ENCODE measurements around the gene GPR119. TPM values are rescaled to one million over a fixed set of nuclear protein-coding genes. Genes with fewer than 3 reads are reported as not detected.
"Not testable (repeated sequence)": the region's sequence is repeated elsewhere in the genome, so short reads cannot be mapped to it uniquely, and the experiment has no call there.

The GPR119 gene
- total and polyA plus RNA-seq, 2 experiments from 2014 or later: not detected

DNA sequence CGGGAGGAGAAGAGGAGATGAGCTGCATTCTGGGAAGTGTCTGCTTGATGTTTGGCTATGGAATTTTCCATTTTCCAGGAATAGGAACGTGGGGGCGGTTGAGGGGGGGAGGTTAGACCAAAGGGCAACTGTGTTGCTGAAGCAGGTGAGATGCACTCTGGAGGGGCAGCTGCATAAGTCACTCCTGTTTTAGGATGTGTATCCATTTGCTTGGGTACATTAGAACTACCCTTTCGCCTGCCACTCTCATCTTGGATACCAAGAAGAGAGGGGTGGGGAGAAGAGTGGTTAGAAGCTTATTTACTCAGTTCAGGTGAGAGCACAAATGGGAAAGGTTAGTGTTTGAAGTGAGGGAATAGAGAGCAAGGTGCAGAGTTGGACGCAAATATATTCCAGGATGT, 934 bp upstream of the GPR119 start:
- WGBS, 2 experiments (ENCODE audit: low coverage in 1 of 2, low lambda C conversion rate in 2 of 2, missing lambda C conversion rate in 2 of 2): 54 to 58% methylated on average over 5 of the region's 5 CpGs
- Histone ChIP-seq H3F3A (ENCODE audit: insufficient read depth) (no peaks in the 10 kb centered on the region), H3K36me3 (ENCODE audit: low read depth) (no peaks in the 10 kb centered on the region), H3K4me3 (no peak overlapping the region), H3K9ac (no peak overlapping the region), H3K79me2 (ENCODE audit: insufficient read depth) (no peaks in the 10 kb centered on the region), H3K27me3 (replicated peaks; ENCODE audit: insufficient read depth) (no peaks in the 10 kb centered on the region), H3K4me2 (ENCODE audit: unreplicated experiment) (no peak overlapping the region), H4K20me1 (ENCODE audit: insufficient read depth) (no peaks in the 10 kb centered on the region), H2AFZ (no peak overlapping the region), H3K4me1 (ENCODE audit: insufficient read depth) (no peaks in the 10 kb centered on the region), H3K9me3 (ENCODE audit: low read depth) (no peaks in the 10 kb centered on the region), H3K9me2 (ENCODE audit: insufficient read depth) (no peaks in the 10 kb centered on the region), H3K27ac (no peak overlapping the region)
- DNase-seq: no peak
- TF ChIP-seq EZH2phosphoT487 (IDR thresholded peaks at IDR 0.05; ENCODE audit: insufficient read depth, low read depth) (no peak), EZH2 (IDR thresholded peaks at IDR 0.05; ENCODE audit: insufficient read depth, poor library complexity, severe bottlenecking) (no peak)
- in situ Hi-C loops (cut with MboI): no loop called here

- Histone ChIP-seq H3K36me3 (ENCODE audit: low read depth) (no peaks in the 10 kb centered on the region), H3K9me2 (ENCODE audit: insufficient read depth) (no peaks in the 10 kb centered on the region)
Observed at GRCh38 chrX:130378024-130378669, 7.3 kb downstream of the GPR119 start.

GRCh38 chrX:130376077-130376476, 9.4 kb downstream of the GPR119 start:
- no peak overlapping the region for H3K4me3 ChIP-seq
- H3K9me2 ChIP-seq (ENCODE audit: insufficient read depth): no peaks in the 10 kb centered on the region
- no peak overlapping the region for H3K27ac ChIP-seq
- H3K27me3 ChIP-seq (replicated peaks; ENCODE audit: insufficient read depth): no peaks in the 10 kb centered on the region
- TF ChIP-seq EZH2phosphoT487 (IDR thresholded peaks at IDR 0.05; ENCODE audit: insufficient read depth, low read depth): no peak
- no peak for TF ChIP-seq EZH2 (IDR thresholded peaks at IDR 0.05; ENCODE audit: insufficient read depth, poor library complexity, severe bottlenecking)
- H4K20me1 ChIP-seq (ENCODE audit: insufficient read depth): no peaks in the 10 kb centered on the region
- no peaks in the 10 kb centered on the region for H3F3A ChIP-seq (ENCODE audit: insufficient read depth)
- H3K9ac ChIP-seq: no peak overlapping the region
- DNase-seq: no peak
- H3K4me2 ChIP-seq (ENCODE audit: unreplicated experiment): no peak overlapping the region
- no peaks in the 10 kb centered on the region for H3K79me2 ChIP-seq (ENCODE audit: insufficient read depth)
- in situ Hi-C loops (cut with MboI): no loop called here
- no peak overlapping the region for H2AFZ ChIP-seq
- H3K36me3 ChIP-seq (ENCODE audit: low read depth): no peaks in the 10 kb centered on the region
- no peaks in the 10 kb centered on the region for H3K9me3 ChIP-seq (ENCODE audit: low read depth)
- no peaks in the 10 kb centered on the region for H3K4me1 ChIP-seq (ENCODE audit: insufficient read depth)

More at GRCh38 chrX:130378024-130378669, 7.3 kb downstream of the GPR119 start:
- Histone ChIP-seq H3F3A (ENCODE audit: insufficient read depth) (no peaks in the 10 kb centered on the region), H4K20me1 (ENCODE audit: insufficient read depth) (no peaks in the 10 kb centered on the region), H3K9me3 (ENCODE audit: low read depth) (no peaks in the 10 kb centered on the region), H3K4me3 (no peak overlapping the region), H3K9ac (no peak overlapping the region), H3K4me1 (ENCODE audit: insufficient read depth) (no peaks in the 10 kb centered on the region), H3K4me2 (ENCODE audit: unreplicated experiment) (no peak overlapping the region), H2AFZ (no peak overlapping the region), H3K79me2 (ENCODE audit: insufficient read depth) (no peaks in the 10 kb centered on the region), H3K27ac (no peak overlapping the region), H3K27me3 (replicated peaks; ENCODE audit: insufficient read depth) (no peaks in the 10 kb centered on the region)
- 58 to 69% methylated on average over 5 of the region's 5 CpGs for WGBS, 2 experiments (ENCODE audit: low coverage in 1 of 2, low lambda C conversion rate in 2 of 2, missing lambda C conversion rate in 2 of 2)
- in situ Hi-C loops (cut with MboI): no loop called here
- TF ChIP-seq EZH2phosphoT487 (IDR thresholded peaks at IDR 0.05; ENCODE audit: insufficient read depth, low read depth): no peak
- TF ChIP-seq EZH2 (IDR thresholded peaks at IDR 0.05; ENCODE audit: insufficient read depth, poor library complexity, severe bottlenecking): no peak
- no peak for DNase-seq

- in situ Hi-C loops (cut with MboI); H3K4me1 ChIP-seq (ENCODE audit: insufficient read depth); H3F3A ChIP-seq (ENCODE audit: insufficient read depth); H3K9me2 ChIP-seq (ENCODE audit: insufficient read depth); H3K9ac ChIP-seq; H3K4me3 ChIP-seq; H3K9me3 ChIP-seq (ENCODE audit: low read depth); H3K27me3 ChIP-seq (replicated peaks; ENCODE audit: insufficient read depth); H4K20me1 ChIP-seq (ENCODE audit: insufficient read depth); H2AFZ ChIP-seq; DNase-seq; H3K4me2 ChIP-seq (ENCODE audit: unreplicated experiment); H3K36me3 ChIP-seq (ENCODE audit: low read depth); H3K27ac ChIP-seq; H3K79me2 ChIP-seq (ENCODE audit: insufficient read depth): not testable (repeated sequence)
- 50 to 90% methylated on average over 1 of the region's 1 CpG for WGBS, 2 experiments (ENCODE audit: low coverage in 1 of 2, low lambda C conversion rate in 2 of 2, missing lambda C conversion rate in 2 of 2)
Observed at GRCh38 chrX:130352050-130352449, 33.4 kb downstream of the GPR119 start.

- H3K79me2 ChIP-seq (ENCODE audit: insufficient read depth): no peaks in the 10 kb centered on the region
- DNase-seq: no peak
- no peak overlapping the region for H3K9ac ChIP-seq
- H3K9me3 ChIP-seq (ENCODE audit: low read depth): no peaks in the 10 kb centered on the region
- peaks cover 13% of the 10 kb centered on the region; the same call in 1 of the 2 replicates for H3K4me1 ChIP-seq (ENCODE audit: insufficient read depth)
- H3K27me3 ChIP-seq (replicated peaks; ENCODE audit: insufficient read depth): no peaks in the 10 kb centered on the region
- no peak overlapping the region for H3K4me2 ChIP-seq (ENCODE audit: unreplicated experiment)
- in situ Hi-C loops (cut with MboI): no loop called here
- no peak for TF ChIP-seq EZH2phosphoT487 (IDR thresholded peaks at IDR 0.05; ENCODE audit: insufficient read depth, low read depth)
- H3K36me3 ChIP-seq (ENCODE audit: low read depth): no peaks in the 10 kb centered on the region
- H3K27ac ChIP-seq: no peak overlapping the region
- H3K4me3 ChIP-seq: no peak overlapping the region
- H3K9me2 ChIP-seq (ENCODE audit: insufficient read depth): no peaks in the 10 kb centered on the region
- 0 out of 2 replicates have a peak, but pooled peaks cover 10% of the 10 kb centered on the region for H3F3A ChIP-seq (ENCODE audit: insufficient read depth)
- no peaks in the 10 kb centered on the region for H4K20me1 ChIP-seq (ENCODE audit: insufficient read depth)
- H2AFZ ChIP-seq: no peak overlapping the region
- WGBS, 2 experiments (ENCODE audit: low coverage in 1 of 2, low lambda C conversion rate in 2 of 2, missing lambda C conversion rate in 2 of 2): 96 to 100% methylated on average over 3 of the region's 3 CpGs
Observed at GRCh38 chrX:130351567-130351966, 33.9 kb downstream of the GPR119 start.

Data from GM23248 (cell line).